VCaP (cell line): Measurements from ENCODE around the gene RNF10.

Source experiments
- H3K27ac ChIP-seq: fragments of 450-650 bp; 2 replicates; pipeline ENCODE4 v1.5.1; 2017
- TF ChIP-seq, protein P1 (sequence below): fragments of 450-650 bp; conservative IDR thresholded peaks from 2 replicates; pipeline ENCODE4 v1.5.1; 2017; ENCODE audit warnings: mild to moderate bottlenecking, moderate library complexity

The RNF10 gene

GRCh38 chr12:120584343-120585149 is 50.4 kb downstream of the RNF10 start:
- TF ChIP-seq, protein P1, sequence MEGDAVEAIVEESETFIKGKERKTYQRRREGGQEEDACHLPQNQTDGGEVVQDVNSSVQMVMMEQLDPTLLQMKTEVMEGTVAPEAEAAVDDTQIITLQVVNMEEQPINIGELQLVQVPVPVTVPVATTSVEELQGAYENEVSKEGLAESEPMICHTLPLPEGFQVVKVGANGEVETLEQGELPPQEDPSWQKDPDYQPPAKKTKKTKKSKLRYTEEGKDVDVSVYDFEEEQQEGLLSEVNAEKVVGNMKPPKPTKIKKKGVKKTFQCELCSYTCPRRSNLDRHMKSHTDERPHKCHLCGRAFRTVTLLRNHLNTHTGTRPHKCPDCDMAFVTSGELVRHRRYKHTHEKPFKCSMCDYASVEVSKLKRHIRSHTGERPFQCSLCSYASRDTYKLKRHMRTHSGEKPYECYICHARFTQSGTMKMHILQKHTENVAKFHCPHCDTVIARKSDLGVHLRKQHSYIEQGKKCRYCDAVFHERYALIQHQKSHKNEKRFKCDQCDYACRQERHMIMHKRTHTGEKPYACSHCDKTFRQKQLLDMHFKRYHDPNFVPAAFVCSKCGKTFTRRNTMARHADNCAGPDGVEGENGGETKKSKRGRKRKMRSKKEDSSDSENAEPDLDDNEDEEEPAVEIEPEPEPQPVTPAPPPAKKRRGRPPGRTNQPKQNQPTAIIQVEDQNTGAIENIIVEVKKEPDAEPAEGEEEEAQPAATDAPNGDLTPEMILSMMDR, result peak; percentile 74
- peak overlapping the region; percentile 59 for H3K27ac ChIP-seq

DNA sequence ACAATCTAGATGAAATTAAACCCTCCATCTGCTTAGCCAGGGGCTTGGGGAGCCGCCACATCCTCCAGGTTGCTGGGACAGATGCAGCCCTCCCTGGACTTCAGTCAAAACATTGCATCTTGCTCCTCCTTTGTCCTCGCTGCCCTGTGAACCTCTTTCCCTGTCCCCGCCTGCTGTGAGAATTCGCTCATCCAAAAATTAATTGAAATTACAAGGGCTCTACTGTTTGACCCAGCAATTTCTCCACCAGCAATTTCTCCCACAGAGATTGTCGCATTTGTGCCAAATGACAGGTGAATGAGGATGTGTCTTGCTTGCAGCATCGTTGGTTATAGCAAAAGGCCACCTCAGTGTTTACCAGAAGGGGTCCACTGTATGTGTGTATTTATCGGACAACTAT is 52.0 kb downstream of the RNF10 start:
- TF ChIP-seq, protein P1, result no peak
- no peak overlapping the region for H3K27ac ChIP-seq

DNA sequence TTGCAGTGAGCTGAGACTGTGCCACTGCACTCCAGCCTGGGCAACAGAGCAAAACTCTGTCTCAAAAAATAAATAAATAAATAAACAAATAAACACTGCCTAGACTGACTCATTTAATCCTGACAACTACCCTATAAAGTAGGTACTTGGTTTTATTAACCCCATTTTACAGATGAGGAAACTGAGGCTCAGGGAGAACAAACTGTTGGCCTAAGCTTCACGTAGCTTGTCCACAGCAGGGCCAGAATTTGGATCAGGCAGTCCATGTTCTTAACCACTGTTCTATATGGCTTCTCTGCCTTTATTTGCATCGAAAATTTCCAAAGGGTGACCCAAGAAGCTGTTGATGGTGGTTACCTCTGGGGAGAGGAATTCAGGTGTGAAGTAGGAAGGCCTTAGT is 52.7 kb downstream of the RNF10 start:
- TF ChIP-seq, protein P1, result no peak
- no peak overlapping the region for H3K27ac ChIP-seq

GRCh38 chr12:120588371-120588770 is 54.2 kb downstream of the RNF10 start:
- TF ChIP-seq, protein P1, result no peak

DNA sequence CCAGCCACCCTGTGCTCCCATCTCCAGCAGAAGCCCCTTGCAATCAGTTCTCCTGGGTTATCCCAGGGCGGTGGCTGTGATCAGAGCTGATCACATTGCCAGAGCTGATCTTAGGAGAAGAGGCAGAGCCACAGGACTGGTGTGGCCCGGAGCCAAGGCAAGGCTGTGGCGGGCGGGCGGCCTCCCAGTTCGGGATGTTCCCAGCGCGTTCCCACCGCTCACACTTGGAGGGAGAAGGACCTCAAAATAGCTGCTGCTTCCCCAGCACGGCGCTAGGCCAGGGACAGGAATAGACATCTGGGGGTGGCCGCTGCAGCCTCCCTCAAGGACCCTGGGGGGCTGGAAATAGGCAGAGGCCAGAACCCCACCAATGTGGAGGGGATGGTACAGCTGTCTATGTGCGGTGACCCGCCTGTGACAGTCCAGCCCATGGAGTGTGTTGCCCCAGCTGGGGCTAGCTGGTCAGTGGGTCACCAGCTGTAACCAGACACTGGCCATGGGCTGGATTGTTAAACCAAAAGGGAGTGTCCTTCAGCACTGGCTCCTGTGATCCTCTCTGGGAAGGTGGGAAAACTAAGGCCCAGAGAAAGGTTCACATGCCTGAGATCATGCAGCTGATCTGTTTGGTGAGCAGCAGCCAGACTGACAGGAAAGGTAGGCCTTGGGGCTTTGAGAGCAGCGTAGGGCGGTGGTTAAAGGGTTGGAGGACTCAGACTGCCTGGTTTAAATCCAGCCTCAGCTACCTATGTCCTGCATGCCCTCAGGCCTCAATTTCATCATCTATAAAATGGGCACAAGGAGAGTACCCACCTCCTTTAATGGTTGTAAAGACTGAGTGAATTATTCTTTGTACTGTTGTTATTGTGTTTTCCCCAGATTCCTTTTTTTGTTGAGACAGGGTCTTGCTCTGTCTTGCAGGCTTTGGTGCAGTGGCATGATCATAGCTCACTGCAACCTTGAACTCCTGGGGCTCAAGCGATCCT is 55.1 kb downstream of the RNF10 start:
- TF ChIP-seq, protein P1, result no peak

More at GRCh38 chr12:120588371-120588770, 54.2 kb downstream of the RNF10 start:
- no peak overlapping the region for H3K27ac ChIP-seq

DNA sequence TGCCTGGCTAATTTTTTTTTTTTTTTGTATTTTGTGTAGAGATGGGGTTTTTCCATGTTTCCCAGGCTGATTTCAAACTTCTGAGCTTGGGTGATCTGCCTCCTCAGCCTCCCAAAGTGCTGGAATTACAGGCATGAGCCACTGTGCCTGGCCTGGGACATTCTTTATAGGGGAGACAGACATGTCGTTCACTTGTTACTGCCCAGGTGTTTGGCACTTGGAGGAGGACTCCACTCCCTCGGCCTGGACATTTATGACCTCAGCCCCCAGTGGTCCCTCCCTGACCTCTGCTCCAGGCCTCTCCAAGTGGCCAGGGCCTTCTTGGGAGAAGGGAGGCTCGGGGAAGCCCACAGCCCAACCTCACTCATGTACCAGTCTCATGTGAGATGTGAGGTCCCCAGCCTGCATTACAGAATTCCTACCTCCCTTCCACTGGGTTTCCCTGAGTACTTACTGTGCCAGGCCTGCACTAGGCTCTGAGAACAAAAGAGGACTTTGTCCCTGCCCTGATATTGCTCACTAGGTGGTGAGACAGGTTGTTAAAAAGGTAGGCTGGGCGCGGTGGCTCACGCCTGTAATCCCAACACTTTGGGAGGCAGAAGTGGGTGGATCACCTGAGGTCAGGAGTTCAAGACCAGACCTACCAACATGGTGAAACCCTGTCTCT is 56.7 kb downstream of the RNF10 start:
- no peak overlapping the region for H3K27ac ChIP-seq
- TF ChIP-seq, protein P1, result no peak

More for the DNA sequence above, 55.1 kb downstream of the RNF10 start:
- H3K27ac ChIP-seq, result no peak overlapping the region
